Activated CD8-positive, alpha-beta memory T cell treated with anti-CD3 and anti-CD28 coated beads, Interleukin-2, amount 50 U/mL, for 48 hours (primary cell): ENCODE results near the gene ARHGAP22.

Experiments
- DNase-seq: peaks from one replicate; pipeline ENCODE4 v3.0.0-alpha.2; 2020

Gene ARHGAP22

GRCh38 chr10:48412081-48412480 is 192.8 kb downstream of the ARHGAP22 start:
- DNase-seq, result no peak

GRCh38 chr10:48411510-48411909 is 193.4 kb downstream of the ARHGAP22 start:
- no peak for DNase-seq

GRCh38 chr10:48410503-48410902 is 194.4 kb downstream of the ARHGAP22 start:
- DNase-seq, result no peak

- no peak for DNase-seq
Observed at GRCh38 chr10:48406658-48407057, 198.2 kb downstream of the ARHGAP22 start.

- no peak for DNase-seq
Observed at GRCh38 chr10:48406204-48406603, 198.7 kb downstream of the ARHGAP22 start.

GRCh38 chr10:48404646-48405045 is 200.2 kb downstream of the ARHGAP22 start:
- DNase-seq, result no peak

GRCh38 chr10:48400850-48401220 is 204.0 kb downstream of the ARHGAP22 start:
- no peak for DNase-seq

GRCh38 chr10:48400129-48400849 is 204.6 kb downstream of the ARHGAP22 start:
- no peak for DNase-seq

- DNase-seq, result no peak
Observed at GRCh38 chr10:48399551-48399950, 205.3 kb downstream of the ARHGAP22 start.

- DNase-seq, result no peak
Observed at GRCh38 chr10:48399056-48399541, 205.8 kb downstream of the ARHGAP22 start.

- no peak for DNase-seq
Observed at GRCh38 chr10:48398261-48398660, 206.6 kb downstream of the ARHGAP22 start.
